ENCODE measurements around the gene MCUB. TPM values are rescaled to one million over a fixed set of nuclear protein-coding genes. Genes with fewer than 3 reads are reported as not detected.
"Not testable (repeated sequence)": the region's sequence is repeated elsewhere in the genome, so short reads cannot be mapped to it uniquely, and the experiment has no call there.

Gene MCUB
- total and polyA plus RNA-seq, 12 donors: 1.2 to 28.5 (median 5.0) TPM

GRCh38 chr4:109675181-109675580 lies 115.1 kb downstream of the MCUB start:
- Histone ChIP-seq H3K9me3 (replicated peaks in 1 of 3) (no peaks in the 10 kb centered on the region), H3K27ac (no peak overlapping the region), H3K27me3 (no peaks in the 10 kb centered on the region), H3K4me3 (no peak overlapping the region), H3K36me3 (replicated peaks in 1 of 2) (no peaks in the 10 kb centered on the region), H3K4me1 (replicated peaks in 1 of 2) (no peaks in the 10 kb centered on the region)
- DNase-seq: no peak
- TF ChIP-seq, protein P1, sequence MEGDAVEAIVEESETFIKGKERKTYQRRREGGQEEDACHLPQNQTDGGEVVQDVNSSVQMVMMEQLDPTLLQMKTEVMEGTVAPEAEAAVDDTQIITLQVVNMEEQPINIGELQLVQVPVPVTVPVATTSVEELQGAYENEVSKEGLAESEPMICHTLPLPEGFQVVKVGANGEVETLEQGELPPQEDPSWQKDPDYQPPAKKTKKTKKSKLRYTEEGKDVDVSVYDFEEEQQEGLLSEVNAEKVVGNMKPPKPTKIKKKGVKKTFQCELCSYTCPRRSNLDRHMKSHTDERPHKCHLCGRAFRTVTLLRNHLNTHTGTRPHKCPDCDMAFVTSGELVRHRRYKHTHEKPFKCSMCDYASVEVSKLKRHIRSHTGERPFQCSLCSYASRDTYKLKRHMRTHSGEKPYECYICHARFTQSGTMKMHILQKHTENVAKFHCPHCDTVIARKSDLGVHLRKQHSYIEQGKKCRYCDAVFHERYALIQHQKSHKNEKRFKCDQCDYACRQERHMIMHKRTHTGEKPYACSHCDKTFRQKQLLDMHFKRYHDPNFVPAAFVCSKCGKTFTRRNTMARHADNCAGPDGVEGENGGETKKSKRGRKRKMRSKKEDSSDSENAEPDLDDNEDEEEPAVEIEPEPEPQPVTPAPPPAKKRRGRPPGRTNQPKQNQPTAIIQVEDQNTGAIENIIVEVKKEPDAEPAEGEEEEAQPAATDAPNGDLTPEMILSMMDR (IDR thresholded peaks at IDR 0.05): no peak
- no peak for TF ChIP-seq POLR2A (IDR thresholded peaks at IDR 0.05)
- intact Hi-C loops (cut with DNase I): no loop called here
- WGBS, 4 donors: 39 to 65% (median 60%) methylated on average over 3 of the region's 3 CpGs

- Histone ChIP-seq H3K4me3 (no peak overlapping the region), H3K36me3 (replicated peaks in 1 of 2) (no peaks in the 10 kb centered on the region), H3K4me1 (replicated peaks in 1 of 2) (no peaks in the 10 kb centered on the region), H3K27ac (no peak overlapping the region), H3K27me3 (no peaks in the 10 kb centered on the region), H3K9me3 (replicated peaks in 1 of 3) (no peaks in the 10 kb centered on the region)
- DNase-seq: no peak
- intact Hi-C loops (cut with DNase I): no loop called here
- WGBS, 4 donors: 85 to 98% (median 91%) methylated on average over 1 of the region's 1 CpG
- TF ChIP-seq POLR2A (IDR thresholded peaks at IDR 0.05): no peak
- TF ChIP-seq, protein P1 (IDR thresholded peaks at IDR 0.05): no peak
Measured at GRCh38 chr4:109675843-109676242, 115.8 kb downstream of the MCUB start.

DNA sequence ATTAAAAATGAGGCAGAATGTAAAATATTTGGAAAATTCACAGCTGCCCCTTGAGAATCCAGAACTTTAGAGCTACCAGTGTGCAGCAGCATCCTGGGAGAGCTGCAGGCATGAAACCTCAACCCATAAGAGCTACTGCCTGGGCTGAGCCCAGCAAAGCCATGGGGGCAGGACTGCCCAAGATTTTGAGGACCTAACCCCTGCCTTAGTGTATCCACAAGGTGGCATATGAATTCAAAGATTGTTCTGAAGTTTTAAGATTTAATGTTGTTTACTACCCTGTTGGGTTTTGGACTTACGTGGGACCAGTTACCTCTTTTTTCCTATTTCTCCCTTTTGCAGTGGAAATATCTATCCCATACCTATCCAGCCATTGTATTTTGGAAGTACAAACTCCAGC lies 116.8 kb downstream of the MCUB start:
- Histone ChIP-seq H3K36me3 (replicated peaks in 1 of 2) (no peaks in the 10 kb centered on the region), H3K27me3 (no peaks in the 10 kb centered on the region), H3K9me3 (replicated peaks in 1 of 3) (no peaks in the 10 kb centered on the region), H3K4me1 (replicated peaks in 1 of 2) (no peaks in the 10 kb centered on the region), H3K4me3 (no peak overlapping the region), H3K27ac (no peak overlapping the region)
- intact Hi-C loops (cut with DNase I): no loop called here
- WGBS, 4 donors: 87 to 96% (median 89%) methylated on average over 1 of the region's 1 CpG
- no peak for DNase-seq
- TF ChIP-seq, protein P1 (IDR thresholded peaks at IDR 0.05): no peak
- no peak for TF ChIP-seq POLR2A (IDR thresholded peaks at IDR 0.05)

GRCh38 chr4:109678472-109678871 lies 118.4 kb downstream of the MCUB start:
- H3K27me3 ChIP-seq; intact Hi-C loops (cut with DNase I); H3K4me1 ChIP-seq (replicated peaks in 1 of 2); H3K9me3 ChIP-seq (replicated peaks in 1 of 3); H3K36me3 ChIP-seq (replicated peaks in 1 of 2); DNase-seq; H3K27ac ChIP-seq; H3K4me3 ChIP-seq: not testable (repeated sequence)
- WGBS, 4 donors: 80 to 96% (median 96%) methylated on average over 2 to 28 of the region's 28 CpGs; no CpG with 5 or more reads in 1 of the 4 donors

DNA sequence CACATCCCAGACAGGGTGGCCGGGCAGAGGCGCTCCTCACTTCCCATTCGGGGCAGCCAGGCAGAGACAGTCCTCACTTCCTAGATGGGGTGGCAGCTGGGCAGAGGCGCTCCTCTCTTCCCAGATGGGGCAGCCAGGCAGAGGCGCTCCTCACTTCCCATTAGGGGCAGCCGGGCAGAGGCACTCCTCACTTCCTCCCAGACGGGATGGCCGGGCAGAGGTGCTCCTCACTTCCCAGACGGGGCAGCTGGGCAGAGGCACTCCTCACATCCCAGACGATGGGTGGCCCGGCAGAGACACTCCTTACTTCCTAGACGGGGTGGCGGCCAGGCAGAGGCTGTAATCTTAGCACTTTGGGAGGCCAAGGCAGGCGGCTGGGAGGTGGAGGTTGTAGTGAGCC lies 118.9 kb downstream of the MCUB start:
- H3K4me3 ChIP-seq; intact Hi-C loops (cut with DNase I): not testable (repeated sequence)
- WGBS, 4 donors: 93 to 96% (median 95%) methylated on average over 8 to 14 of the region's 14 CpGs; no CpG with 5 or more reads in 1 of the 4 donors

More for the DNA sequence above, 118.9 kb downstream of the MCUB start:
- H3K36me3 ChIP-seq (replicated peaks in 1 of 2); H3K27ac ChIP-seq; DNase-seq; H3K4me1 ChIP-seq (replicated peaks in 1 of 2); H3K9me3 ChIP-seq (replicated peaks in 1 of 3); H3K27me3 ChIP-seq: not testable (repeated sequence)

Measured in adrenal gland (tissue), 12 donors.